HCT116 (cell line): ENCODE data around the gene ZFHX3. TPM values are rescaled to one million over a fixed set of nuclear protein-coding genes. Genes with fewer than 3 reads are reported as not detected.

Experiments used
- ATAC-seq: fragments of 200-7000 bp; cut with Tn5 transposase; 2 replicates; pipeline ENCODE4 v1.9.1; 2020; ENCODE audit warnings: mild to moderate bottlenecking, moderate library complexity
- BruUV-seq: library from RNA; stranded (reverse); fragments of 400-500 nt; replicated peaks from 2 replicates; lab custom pipeline; 2021; lab: Mats Ljungman, UMichigan
- CTCF ChIA-PET: fragments of 300-600 bp; sonication (Branson Sonifier 250); formaldehyde crosslinking; loops from one replicate; lab custom pipeline; 2021; ENCODE audit warnings: antibody characterized with exemption; lab: Charles Lee
- POLR2A ChIA-PET: fragments of 300-600, 350-600 bp; sonication (Branson Sonifier 250); formaldehyde crosslinking; loops from one replicate; lab custom pipeline; 2021; ENCODE audit warnings: antibody characterized with exemption; lab: Charles Lee
- RAD21 ChIA-PET, 2 experiments: fragments of 300-600 bp; sonication (Branson Sonifier 250); formaldehyde crosslinking; loops; one replicate each; lab custom pipeline; 2023; ENCODE audit warnings: low total read pairs in 2 of 2; ENCODE audit not compliant: uncharacterized antibody in 2 of 2, unreplicated experiment in 2 of 2, low non-redundant PET in 1 of 2; lab: Charles Lee
- DNase-seq: peaks from one replicate; pipeline ENCODE4 v3.0.0-alpha.2; 2010; ENCODE audit warnings: low read depth, low spot score
- H2AFZ ChIP-seq: fragments of 200-600 bp; shearing (Covaris generic), sonication (generic); 2 replicates; pipeline ENCODE4 v1.6.1; 2017; ENCODE audit warnings: low read depth, mixed run types, mixed read lengths, antibody characterized with exemption, low read length; ENCODE audit not compliant: poor library complexity, severe bottlenecking
- H3K27ac ChIP-seq: 2 replicates; pipeline ENCODE4 v1.5.1; 2012; ENCODE audit warnings: low read depth, low read length
- H3K27me3 ChIP-seq: fragments of 200-600 bp; sonication (generic); 2 replicates; pipeline ENCODE4 v1.6.1; 2016; ENCODE audit warnings: mixed run types, low read length, mixed read lengths; ENCODE audit not compliant: insufficient read depth
- H3K36me3 ChIP-seq, 2 experiments: fragments of 200-500 bp in 1 of 2; fragments of 200-600 bp in 1 of 2; sonication (Bioruptor generic) in 1 of 2; sonication (generic) in 1 of 2; 2 replicates each; pipeline versions ENCODE4 v1.5.1 to v1.6.1; 2014 to 2016; ENCODE audit warnings: low read length in 2 of 2, inconsistent platforms in 1 of 2, mixed read lengths in 1 of 2, mixed run types in 1 of 2; ENCODE audit not compliant: insufficient read depth in 2 of 2, control insufficient read depth in 1 of 2
- H3K4me1 ChIP-seq, 2 experiments: fragments of 200-600 bp in 1 of 2; sonication (generic) in 1 of 2; 2 replicates each; pipeline versions ENCODE4 v1.5.1 to v1.6.1; 2012 to 2017; ENCODE audit warnings: low read length in 2 of 2, inconsistent platforms in 1 of 2, mild to moderate bottlenecking in 1 of 2, mixed read lengths in 1 of 2, mixed run types in 1 of 2, moderate library complexity in 1 of 2; ENCODE audit not compliant: insufficient read depth in 2 of 2, control insufficient read depth in 1 of 2
- H3K4me2 ChIP-seq: fragments of 200-600 bp; sonication (generic); 2 replicates; pipeline ENCODE4 v1.6.1; 2017; ENCODE audit warnings: mixed run types, low read length, mixed read lengths
- H3K4me3 ChIP-seq, 2 experiments: fragments of 200-600 bp in 1 of 2; sonication (generic) in 1 of 2; replicated peaks in 1 of 2; 2 replicates each; pipeline ENCODE4 v1.5.1; 2011 to 2016; ENCODE audit warnings: low read length in 2 of 2, control low read depth in 1 of 2, low read depth in 1 of 2, mild to moderate bottlenecking in 1 of 2, mixed read lengths in 1 of 2, mixed run types in 1 of 2
- H3K79me2 ChIP-seq: fragments of 200-600 bp; sonication (generic); 2 replicates; pipeline ENCODE4 v1.6.1; 2017; ENCODE audit warnings: mild to moderate bottlenecking, mixed run types, low read length, moderate library complexity, mixed read lengths; ENCODE audit not compliant: insufficient read depth
- H3K9ac ChIP-seq: fragments of 200-600 bp; sonication (generic); 2 replicates; pipeline ENCODE4 v1.6.1; 2016; ENCODE audit warnings: low read length, mixed read lengths
- H3K9me2 ChIP-seq: fragments of 200-600 bp; sonication (generic), shearing (Covaris generic); 2 replicates; pipeline ENCODE4 v1.6.1; 2017; ENCODE audit warnings: mixed run types, mild to moderate bottlenecking, moderate library complexity; ENCODE audit not compliant: insufficient read depth
- H3K9me3 ChIP-seq, 2 experiments: fragments of 200-500 bp in 1 of 2; fragments of 200-600 bp in 1 of 2; sonication (Bioruptor generic) in 1 of 2; sonication (generic) in 1 of 2; 2 replicates each; pipeline ENCODE4 v1.6.1; 2014 to 2017; ENCODE audit warnings: low read length in 2 of 2, mixed read lengths in 2 of 2, inconsistent platforms in 1 of 2, low read depth in 1 of 2, mild to moderate bottlenecking in 1 of 2, mixed run types in 1 of 2, moderate library complexity in 1 of 2; ENCODE audit not compliant: control insufficient read depth in 1 of 2, insufficient read depth in 1 of 2
- H4K20me1 ChIP-seq: fragments of 200-600 bp; sonication (generic), shearing (Covaris generic); 2 replicates; pipeline ENCODE4 v1.6.1; 2017; ENCODE audit warnings: mixed run types, mild to moderate bottlenecking, moderate library complexity; ENCODE audit not compliant: insufficient read depth
- CBX3 ChIP-seq: IDR thresholded peaks from 2 replicates; pipeline ENCODE4 v1.6.1; 2012; ENCODE audit warnings: low read depth
- CEBPB ChIP-seq: IDR thresholded peaks from 2 replicates; pipeline ENCODE4 v1.6.1; 2012; ENCODE audit warnings: low read depth
- CTCF ChIP-seq, 3 experiments: fragments of 200-600 bp in 1 of 3; sonication (generic) in 1 of 3; IDR thresholded peaks in 2 of 3; conservative IDR thresholded peaks in 1 of 3; 2 replicates each; pipeline ENCODE4 v1.5.1; 2012 to 2017; ENCODE audit warnings: low read depth in 2 of 3, low read length in 2 of 3, antibody characterized with exemption in 1 of 3, borderline replicate concordance in 1 of 3, control low read depth in 1 of 3, mild to moderate bottlenecking in 1 of 3, mixed read lengths in 1 of 3, mixed run types in 1 of 3, moderate library complexity in 1 of 3; ENCODE audit not compliant: insufficient read depth in 1 of 3
- EGR1 ChIP-seq: IDR thresholded peaks from 2 replicates; pipeline ENCODE4 v1.6.1; 2012; ENCODE audit warnings: low read depth
- ELF1 ChIP-seq: IDR thresholded peaks from 2 replicates; pipeline ENCODE4 v1.6.1; 2012; ENCODE audit warnings: low read depth, borderline replicate concordance
- EZH2 ChIP-seq: fragments of 200-600 bp; sonication (generic); IDR thresholded peaks from 2 replicates; pipeline ENCODE4 v1.6.1; 2017; ENCODE audit warnings: antibody characterized with exemption, mixed run types
- FOSL1 ChIP-seq: IDR thresholded peaks from 2 replicates; pipeline ENCODE4 v1.6.1; 2012; ENCODE audit warnings: low read depth
- POLR2A ChIP-seq: IDR thresholded peaks from 2 replicates; pipeline ENCODE4 v1.7.0; 2011; ENCODE audit warnings: borderline replicate concordance; ENCODE audit not compliant: insufficient read depth, insufficient read length; ENCODE audit errors: extremely low read depth
- POLR2AphosphoS5 ChIP-seq: IDR thresholded peaks from 2 replicates; pipeline ENCODE4 v1.6.1; 2011; ENCODE audit warnings: mild to moderate bottlenecking, low read depth, low read length, moderate library complexity
- RAD21 ChIP-seq: IDR thresholded peaks from 2 replicates; pipeline ENCODE4 v1.6.1; 2012; ENCODE audit warnings: low read depth, mild to moderate bottlenecking
- SIN3A ChIP-seq: IDR thresholded peaks from 2 replicates; pipeline ENCODE4 v1.6.1; 2012; ENCODE audit warnings: low read depth
- SP1 ChIP-seq: IDR thresholded peaks from 2 replicates; pipeline ENCODE4 v1.6.1; 2012; ENCODE audit warnings: low read depth
- SRF ChIP-seq: IDR thresholded peaks from 2 replicates; pipeline ENCODE4 v1.6.1; 2012; ENCODE audit warnings: low read depth
- TCF7L2 ChIP-seq: IDR thresholded peaks from 2 replicates; pipeline ENCODE4 v1.7.0; 2011; ENCODE audit warnings: borderline replicate concordance, inconsistent platforms; ENCODE audit not compliant: insufficient read depth, insufficient read length; ENCODE audit errors: extremely low read depth
- YY1 ChIP-seq: IDR thresholded peaks from 2 replicates; pipeline ENCODE4 v1.6.1; 2011; ENCODE audit warnings: low read length, low read depth, moderate library complexity, mild to moderate bottlenecking; ENCODE audit not compliant: insufficient replicate concordance; ENCODE audit errors: extremely low read depth
- ZFX ChIP-seq: fragments of 450-650 bp; IDR thresholded peaks from 2 replicates; pipeline ENCODE4 v1.6.1; 2017
- ZNF274 ChIP-seq: fragments of 200-500 bp; sonication (Bioruptor generic); IDR thresholded peaks from 2 replicates; pipeline ENCODE4 v1.6.1; 2014; ENCODE audit warnings: mild to moderate bottlenecking, low read depth, low read length, inconsistent platforms
- intact Hi-C: fragments of 100-400 bp; cut with micrococcal nuclease; formaldehyde crosslinking; loops from 2 replicates; pipeline ENCODE4 v1.10.0; 2022
- total RNA-seq: library from RNA; stranded (reverse); gene quantifications from one replicate; pipeline ENCODE4 v1.2.1, GENCODE V29; 2021; ENCODE audit not compliant: unreplicated experiment
- TF ChIP-seq, protein P1 (sequence below): IDR thresholded peaks from 2 replicates; pipeline ENCODE4 v1.6.1; 2012
- TF ChIP-seq, protein P2 (sequence below): IDR thresholded peaks from 2 replicates; pipeline ENCODE4 v1.6.1; 2012

Gene ZFHX3
- total RNA-seq, 1 experiment from 2014 or later = 6.3 TPM

DNA sequence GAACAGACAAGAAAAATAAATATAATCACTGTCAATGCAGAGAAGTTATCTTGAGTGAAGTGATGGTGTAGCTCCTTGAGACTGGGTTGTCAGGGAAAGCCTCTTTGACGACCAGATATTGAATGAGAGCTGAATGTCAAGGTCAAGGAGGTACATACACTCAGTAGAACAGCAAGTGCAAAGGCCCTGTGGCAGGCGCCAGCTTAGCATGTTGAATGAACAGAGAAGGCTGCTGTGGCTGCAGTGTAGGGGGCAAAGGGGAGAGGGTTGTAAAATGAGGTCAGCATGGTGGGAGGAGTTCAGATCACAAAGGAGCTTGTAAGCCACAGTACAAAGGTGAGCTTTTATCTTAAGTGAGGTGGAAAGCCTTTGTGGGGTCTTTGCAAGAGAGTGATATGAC lies 111.5 kb downstream of the ZFHX3 start:
- no peak for TF ChIP-seq ELF1
- no peak for TF ChIP-seq EGR1
- TF ChIP-seq, protein P1, sequence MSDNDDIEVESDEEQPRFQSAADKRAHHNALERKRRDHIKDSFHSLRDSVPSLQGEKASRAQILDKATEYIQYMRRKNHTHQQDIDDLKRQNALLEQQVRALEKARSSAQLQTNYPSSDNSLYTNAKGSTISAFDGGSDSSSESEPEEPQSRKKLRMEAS = no peak
- no peak for TF ChIP-seq ZFX
- no peak for TF ChIP-seq SIN3A
- no peak for TF ChIP-seq EZH2
- intact Hi-C loops = no loop called here
- Histone ChIP-seq H3K4me1 (peaks cover 3 to 26% of the 10 kb centered on the region in 2 experiments; a peak in 3 of 4 replicates), H3K9ac (no peak overlapping the region), H3K36me3 (no peaks in the 10 kb centered on the region), H3K27ac (no peak overlapping the region), H3K9me2 (no peaks in the 10 kb centered on the region), H3K27me3 (no peaks in the 10 kb centered on the region), H3K4me2 (no peak overlapping the region), H4K20me1 (no peaks in the 10 kb centered on the region), H3K9me3 (no peaks in the 10 kb centered on the region), H3K4me3 (no peak overlapping the region), H3K79me2 (peaks cover 4% of the 10 kb centered on the region; the same call in 1 of the 2 replicates), H2AFZ (no peak overlapping the region)
- ChIA-PET POLR2A (no interaction called here), RAD21 (no interaction called here), CTCF (no interaction called here)
- ATAC-seq = no peak
- BruUV-seq = no TSS peak
- DNase-seq = no peak

DNA sequence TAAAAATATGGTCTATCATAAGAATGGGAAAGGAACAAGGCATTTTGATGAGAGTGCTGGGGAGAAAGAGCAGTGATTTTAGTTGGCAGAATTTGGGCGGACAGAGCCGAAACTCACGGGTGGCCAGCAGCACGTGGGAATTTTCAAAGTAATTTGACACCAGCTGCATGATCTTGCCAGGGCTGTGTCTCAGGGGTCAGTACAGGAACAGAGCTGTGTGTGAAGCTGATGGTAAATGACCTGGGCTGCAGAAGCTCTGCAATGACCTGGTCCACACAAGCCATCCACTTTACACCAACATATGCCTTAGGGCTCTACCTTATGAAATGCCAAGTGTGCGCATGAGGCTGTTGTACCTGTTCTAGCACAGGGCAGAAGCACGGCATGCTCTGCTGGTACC lies 112.0 kb downstream of the ZFHX3 start:
- CTCF ChIA-PET = no interaction called here
- ATAC-seq (no peak), DNase-seq (no peak)
- H3K36me3 ChIP-seq = no peaks in the 10 kb centered on the region
- H3K9me2 ChIP-seq = no peaks in the 10 kb centered on the region
- no TSS peak for BruUV-seq
- H3K9me3 ChIP-seq = no peaks in the 10 kb centered on the region
- POLR2A ChIA-PET = no interaction called here
- H3K4me3 ChIP-seq = no peak overlapping the region
- no peaks in the 10 kb centered on the region for H3K27me3 ChIP-seq
- intact Hi-C loops = no loop called here
- H4K20me1 ChIP-seq = no peaks in the 10 kb centered on the region
- H3K79me2 ChIP-seq = peaks cover 4% of the 10 kb centered on the region; the same call in 1 of the 2 replicates
- H3K4me2 ChIP-seq = no peak overlapping the region
- RAD21 ChIA-PET = no interaction called here
- H3K4me1 ChIP-seq = peaks cover 3 to 26% of the 10 kb centered on the region in 2 experiments; a peak in 3 of 4 replicates
- H3K27ac ChIP-seq = no peak overlapping the region
- H2AFZ ChIP-seq = no peak overlapping the region
- no peak overlapping the region for H3K9ac ChIP-seq
- TF ChIP-seq POLR2A (no peak), TCF7L2 (no peak), SRF (no peak), SIN3A (no peak), POLR2AphosphoS5 (no peak), ELF1 (no peak), FOSL1 (no peak), YY1 (no peak), SP1 (no peak), ZNF274 (no peak), CTCF (IDR thresholded peaks at IDR 0.05 in 2 of 3, conservative IDR thresholded peaks at IDR 0.05 in 1 of 3; ENCODE audit: borderline replicate concordance in 1 of 3, insufficient read depth in 1 of 3, low read depth in 2 of 3, low read length in 2 of 3) (no peak), CEBPB (no peak), CBX3 (no peak), ZFX (no peak), RAD21 (no peak)
- TF ChIP-seq, protein P1 = no peak
- TF ChIP-seq, protein P2, sequence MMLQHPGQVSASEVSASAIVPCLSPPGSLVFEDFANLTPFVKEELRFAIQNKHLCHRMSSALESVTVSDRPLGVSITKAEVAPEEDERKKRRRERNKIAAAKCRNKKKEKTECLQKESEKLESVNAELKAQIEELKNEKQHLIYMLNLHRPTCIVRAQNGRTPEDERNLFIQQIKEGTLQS = no peak
